Stimulated activated naive CD8-positive, alpha-beta T cell treated with anti-CD3 and anti-CD28 coated beads, Interleukin-15, Interleukin-2, amounts not matched to agents 100 U/mL and 50 U/mL, for 24 hours (primary cell): ENCODE measurements around the gene TCEAL1.
A peak's percentile ranks its signal among the peaks of the same experiment; 100 is the strongest.
"Not testable (repeated sequence)": the region's sequence is repeated elsewhere in the genome, so short reads cannot be mapped to it uniquely, and the experiment has no call there.

Source experiments
- ATAC-seq: fragments of 150-1000 bp; cut with Tn5 transposase; one replicate; pipeline ENCODE4 v1.10.0; 2021
- DNase-seq: peaks from one replicate; pipeline ENCODE4 v3.0.0; 2021

Gene TCEAL1

GRCh38 chrX:103635436-103635835, 6.7 kb downstream of the TCEAL1 start:
- ATAC-seq (no peak), DNase-seq (no peak)

- ATAC-seq (peak; percentile 76), DNase-seq (no peak)
Observed at GRCh38 chrX:103637604-103638338, 9.0 kb downstream of the TCEAL1 start.

GRCh38 chrX:103638479-103639346, 9.9 kb downstream of the TCEAL1 start:
- not testable (repeated sequence) for DNase-seq, ATAC-seq

- ATAC-seq (no peak), DNase-seq (no peak)
Observed at GRCh38 chrX:103640401-103641155, 11.8 kb downstream of the TCEAL1 start.

- DNase-seq (no peak), ATAC-seq (no peak)
Observed at GRCh38 chrX:103644125-103644524, 15.3 kb downstream of the TCEAL1 start.

GRCh38 chrX:103647630-103648029, 18.9 kb downstream of the TCEAL1 start:
- ATAC-seq = no peak
- DNase-seq = no peak

DNA sequence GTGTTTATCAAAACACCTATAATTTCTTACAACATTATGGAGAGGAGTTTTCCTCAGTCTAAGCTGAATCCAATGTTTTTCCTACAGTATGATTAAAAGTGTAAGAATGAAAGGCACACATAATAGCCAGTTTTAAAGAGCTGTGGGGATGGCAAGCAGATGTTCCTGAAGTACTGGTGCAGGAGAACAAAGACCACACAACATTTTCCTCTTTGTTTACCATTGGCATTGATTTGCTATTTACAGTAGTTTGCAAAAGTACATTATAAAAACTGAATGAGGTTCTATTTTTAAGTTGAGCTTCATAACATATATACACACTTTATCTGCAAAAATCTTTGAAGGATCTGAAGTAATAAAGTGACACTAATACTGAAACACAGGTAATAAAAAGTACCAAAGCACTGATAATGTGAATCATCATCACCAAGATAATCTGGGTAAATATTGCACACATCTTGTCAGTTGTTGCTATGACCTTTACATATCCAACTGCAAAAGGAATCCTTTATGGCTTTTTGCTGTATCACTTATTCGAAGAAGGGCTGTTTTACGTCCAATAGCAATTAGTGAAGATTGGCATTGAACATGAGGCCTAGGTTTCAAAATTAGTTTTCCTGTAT, 22.5 kb downstream of the TCEAL1 start:
- DNase-seq (no peak), ATAC-seq (no peak)

DNA sequence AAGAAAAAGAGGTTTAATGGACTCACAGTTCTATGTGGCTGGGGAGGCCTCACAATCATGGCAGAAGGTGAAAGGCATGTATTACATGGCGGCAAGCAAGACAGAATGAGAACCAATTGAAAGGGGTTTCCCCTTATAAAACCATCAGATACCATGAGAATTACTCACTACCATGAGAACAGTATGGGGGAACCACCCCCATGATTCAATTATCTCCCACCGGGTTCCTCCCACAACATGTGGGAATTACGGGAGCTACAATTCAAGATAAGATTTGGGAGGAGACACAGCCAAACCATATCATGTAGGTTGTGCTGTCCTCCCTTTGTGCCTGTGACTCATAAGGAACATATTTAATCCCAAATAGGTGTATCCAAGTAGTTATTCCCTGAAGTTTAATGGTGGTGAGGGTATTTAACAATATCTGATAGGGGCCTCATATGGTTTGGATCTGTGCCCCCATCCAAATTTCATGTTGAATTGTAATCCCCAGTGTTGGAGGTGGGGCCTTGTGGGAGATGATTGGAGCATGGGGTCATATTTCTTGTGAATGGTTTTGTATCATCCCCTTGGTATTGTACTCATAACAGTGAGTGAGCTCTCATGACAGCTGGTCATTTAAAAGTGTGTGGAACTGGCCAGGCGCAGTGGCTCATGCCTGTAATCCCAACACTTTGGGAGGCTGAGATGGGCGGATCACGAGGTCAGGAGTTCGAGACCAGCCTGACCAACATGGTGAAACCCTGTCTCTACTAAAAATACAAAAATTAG, 26.6 kb downstream of the TCEAL1 start:
- DNase-seq = not testable (repeated sequence)

DNA sequence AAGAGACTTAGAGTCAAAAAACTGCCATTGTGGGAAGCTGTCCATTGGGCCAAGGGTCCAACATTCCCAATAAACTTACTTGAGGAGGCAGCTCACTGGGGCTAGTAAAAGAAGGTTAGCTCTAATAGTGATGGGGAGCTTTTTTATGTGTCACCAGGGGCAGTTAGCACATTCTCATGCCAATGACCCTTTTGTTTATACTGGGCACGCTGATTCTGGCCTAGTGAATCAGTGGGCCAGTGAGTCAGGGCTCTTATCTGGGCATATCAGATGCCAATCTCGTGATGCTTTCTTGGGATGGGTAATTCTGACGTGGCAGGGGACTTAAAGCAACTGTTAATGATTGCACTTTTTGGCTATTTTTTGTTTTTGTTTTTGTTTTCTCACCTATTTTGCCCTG, 27.8 kb downstream of the TCEAL1 start:
- no peak for DNase-seq
- ATAC-seq = no peak

More for the DNA sequence above, 26.6 kb downstream of the TCEAL1 start:
- not testable (repeated sequence) for ATAC-seq

GRCh38 chrX:103657066-103657465, 28.3 kb downstream of the TCEAL1 start:
- ATAC-seq, DNase-seq: not testable (repeated sequence)

- ATAC-seq = no peak
- no peak for DNase-seq
Observed at GRCh38 chrX:103658681-103659433, 30.1 kb downstream of the TCEAL1 start.

DNA sequence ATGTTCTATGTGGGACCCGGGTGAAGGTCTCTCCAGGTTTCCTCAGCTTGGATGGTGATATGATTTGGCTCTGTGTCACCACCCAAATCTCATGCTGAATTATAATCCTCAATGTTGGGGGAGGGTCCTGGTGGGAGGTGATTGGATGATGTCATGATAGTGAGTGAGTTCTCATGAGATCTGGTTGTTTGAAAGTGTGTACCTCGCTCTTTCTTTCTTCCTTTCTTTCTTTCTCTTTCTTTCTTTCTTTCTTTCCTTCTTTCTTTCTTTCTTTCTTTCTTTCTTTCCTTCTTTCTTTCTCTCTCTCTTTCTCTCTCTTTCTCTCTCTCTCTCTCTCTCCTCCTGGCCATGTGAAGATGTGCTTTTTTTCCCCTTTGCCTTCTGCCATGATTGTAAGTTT, 30.7 kb downstream of the TCEAL1 start:
- not testable (repeated sequence) for DNase-seq, ATAC-seq

- ATAC-seq = no peak
- DNase-seq = no peak
Observed at GRCh38 chrX:103663981-103664762, 35.4 kb downstream of the TCEAL1 start.

DNA sequence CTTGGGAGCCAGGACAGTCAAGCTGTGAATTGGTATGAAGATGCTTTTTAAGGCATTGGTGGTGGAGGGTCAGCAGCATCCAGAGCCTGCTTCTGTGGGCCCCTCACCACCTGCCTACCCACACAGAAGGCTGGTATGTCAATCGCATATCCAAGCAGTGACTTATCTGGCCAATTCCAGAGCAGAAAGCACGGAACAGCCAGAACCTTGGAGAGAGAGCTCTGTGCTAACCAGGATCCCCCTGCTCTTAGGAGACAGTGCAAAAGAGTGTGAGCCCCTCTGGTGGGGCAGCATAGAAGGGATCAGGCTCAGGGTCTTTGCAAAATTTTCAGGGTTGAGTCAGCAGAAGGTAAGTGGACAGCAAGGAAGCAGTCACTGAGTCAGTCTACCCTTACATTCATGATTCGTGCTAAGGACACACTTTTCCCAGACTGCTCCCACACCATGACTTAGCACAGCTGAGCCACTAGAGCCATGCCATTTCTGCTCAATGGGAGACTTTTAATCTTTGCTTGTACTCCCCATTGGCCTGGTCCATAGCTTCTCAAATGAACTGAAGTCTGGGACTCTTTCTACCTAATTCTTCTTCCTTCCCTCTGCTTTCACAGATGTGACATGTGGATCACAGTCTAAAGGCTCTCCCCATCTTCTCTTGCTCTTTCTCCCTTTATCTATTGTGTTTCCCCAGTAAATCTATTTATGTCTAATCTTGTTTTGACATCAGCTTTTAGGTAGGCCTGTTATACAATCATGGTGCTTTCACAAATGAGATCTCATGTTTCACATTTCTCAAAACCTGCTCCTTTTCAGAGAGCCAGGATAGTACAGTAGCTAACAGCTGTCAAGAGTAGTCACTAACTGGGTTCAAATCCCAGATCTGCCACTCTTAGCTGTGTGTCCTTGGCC, 37.7 kb downstream of the TCEAL1 start:
- no peak for DNase-seq
- ATAC-seq = no peak

- no peak for ATAC-seq
- DNase-seq = no peak
Observed at GRCh38 chrX:103669745-103670144, 41.0 kb downstream of the TCEAL1 start.

- no peak for ATAC-seq
Observed at GRCh38 chrX:103674531-103675454, 46.0 kb downstream of the TCEAL1 start.

DNA sequence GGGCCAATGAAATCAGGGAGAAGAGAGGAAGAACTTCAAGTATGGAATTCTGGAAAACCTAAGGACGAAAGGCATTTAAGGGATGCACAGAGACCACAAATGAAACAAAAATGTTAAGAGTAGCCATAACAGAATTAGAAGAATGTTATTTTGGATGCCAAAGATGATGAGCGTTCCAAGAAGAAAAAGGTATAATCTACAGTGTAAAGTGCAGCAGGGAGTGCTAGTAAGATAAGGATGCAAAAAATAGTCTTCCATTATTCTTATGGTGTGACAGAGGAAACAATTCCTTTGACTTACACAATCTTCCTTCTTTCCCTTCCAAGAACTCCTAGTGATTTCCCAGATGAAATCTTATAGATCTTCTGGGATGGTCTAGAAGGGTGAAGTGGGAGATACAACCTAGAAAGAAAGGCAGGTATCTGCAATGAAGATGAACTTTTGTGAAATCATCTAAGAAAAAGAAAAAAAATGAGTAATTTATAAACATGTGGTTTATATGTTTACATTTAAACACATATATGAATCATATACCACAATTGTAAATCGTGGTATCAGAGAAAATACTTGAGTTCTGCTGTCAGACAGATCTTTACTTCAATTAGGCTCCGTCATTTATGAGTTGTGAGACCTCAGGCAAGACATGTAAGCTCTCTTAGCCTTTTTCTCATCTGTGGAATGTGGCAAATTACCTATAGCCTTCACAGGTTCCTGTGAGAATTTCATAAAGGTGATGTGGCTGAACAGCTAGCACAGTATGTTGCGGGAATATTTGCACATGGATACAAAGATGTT, 49.6 kb downstream of the TCEAL1 start:
- ATAC-seq (no peak), DNase-seq (no peak)

More at GRCh38 chrX:103674531-103675454, 46.0 kb downstream of the TCEAL1 start:
- DNase-seq = no peak
